ENCODE results near the gene LRP1B.

DNA sequence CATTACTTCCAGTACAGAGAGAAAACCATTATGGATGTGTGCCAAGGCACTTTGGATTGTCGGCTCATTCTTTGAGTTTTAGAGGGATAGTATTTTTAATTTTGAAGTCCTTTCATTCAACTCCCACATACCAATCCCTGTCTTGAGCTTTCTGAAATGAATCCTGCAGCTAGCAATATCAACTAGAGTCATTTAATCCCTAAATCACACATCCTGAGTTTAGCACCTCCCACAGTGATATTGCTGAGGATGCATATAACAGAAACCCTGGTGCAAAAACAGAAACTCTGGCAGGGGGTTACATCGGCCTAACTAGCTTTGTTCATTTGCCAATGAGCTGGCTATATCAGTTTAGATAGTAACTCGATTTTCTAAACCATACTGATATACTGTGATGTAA, 427.3 kb downstream of the LRP1B start:
- TF ChIP-seq, protein P1, sequence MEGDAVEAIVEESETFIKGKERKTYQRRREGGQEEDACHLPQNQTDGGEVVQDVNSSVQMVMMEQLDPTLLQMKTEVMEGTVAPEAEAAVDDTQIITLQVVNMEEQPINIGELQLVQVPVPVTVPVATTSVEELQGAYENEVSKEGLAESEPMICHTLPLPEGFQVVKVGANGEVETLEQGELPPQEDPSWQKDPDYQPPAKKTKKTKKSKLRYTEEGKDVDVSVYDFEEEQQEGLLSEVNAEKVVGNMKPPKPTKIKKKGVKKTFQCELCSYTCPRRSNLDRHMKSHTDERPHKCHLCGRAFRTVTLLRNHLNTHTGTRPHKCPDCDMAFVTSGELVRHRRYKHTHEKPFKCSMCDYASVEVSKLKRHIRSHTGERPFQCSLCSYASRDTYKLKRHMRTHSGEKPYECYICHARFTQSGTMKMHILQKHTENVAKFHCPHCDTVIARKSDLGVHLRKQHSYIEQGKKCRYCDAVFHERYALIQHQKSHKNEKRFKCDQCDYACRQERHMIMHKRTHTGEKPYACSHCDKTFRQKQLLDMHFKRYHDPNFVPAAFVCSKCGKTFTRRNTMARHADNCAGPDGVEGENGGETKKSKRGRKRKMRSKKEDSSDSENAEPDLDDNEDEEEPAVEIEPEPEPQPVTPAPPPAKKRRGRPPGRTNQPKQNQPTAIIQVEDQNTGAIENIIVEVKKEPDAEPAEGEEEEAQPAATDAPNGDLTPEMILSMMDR (conservative IDR thresholded peaks at IDR 0.05 in 1 of 2, IDR thresholded peaks at IDR 0.05 in 1 of 2; ENCODE audit: low read depth in 1 of 2, low read length in 2 of 2) = no peak
- TF ChIP-seq EZH2 (IDR thresholded peaks at IDR 0.05; ENCODE audit: low read length, missing control alignments) = no peak

Data from fibroblast of lung (primary cell).